Astrocyte of the cerebellum (primary cell): ENCODE data around the gene FBXL7.

Experiments
- DNase-seq: peaks from one replicate; pipeline ENCODE4 v3.0.0-alpha.2; 2011; ENCODE audit warnings: low read depth
- H3K4me3 ChIP-seq: 2 replicates; pipeline ENCODE4 v1.5.1; 2011; ENCODE audit warnings: mild to moderate bottlenecking, low read depth, low read length, moderate library complexity
- in situ Hi-C: cut with HindIII; loops from 2 replicates; pipeline ENCODE4 v1.10.0; 2017; ENCODE audit warnings: low sequenced_read_pairs
- TF ChIP-seq, protein P1 (sequence below): IDR thresholded peaks from 2 replicates; pipeline ENCODE4 v1.5.1; 2012; ENCODE audit warnings: low read length, low read depth, moderate library complexity, mild to moderate bottlenecking; ENCODE audit errors: missing control alignments

The FBXL7 gene

DNA sequence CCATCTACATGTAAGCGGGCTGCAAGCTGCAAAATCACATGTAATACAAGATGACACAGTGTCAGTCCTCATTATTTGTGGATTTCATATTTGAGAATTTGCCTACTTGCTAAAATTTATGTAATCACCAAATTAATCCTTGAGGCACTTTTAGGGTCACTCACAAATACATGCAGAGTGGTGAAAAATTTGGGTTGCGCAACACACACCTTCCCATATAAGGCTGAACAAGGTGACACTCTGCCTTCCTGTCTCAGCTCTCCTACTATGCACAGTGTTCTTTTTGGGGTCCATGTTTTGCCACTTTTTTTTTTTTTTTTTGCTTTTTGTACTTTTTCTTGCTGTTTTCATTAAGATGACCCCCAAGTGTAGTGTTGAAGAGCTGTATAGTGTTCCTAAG, 111.0 kb downstream of the FBXL7 start:
- no peak for DNase-seq
- in situ Hi-C loops: no loop called here
- TF ChIP-seq, protein P1, sequence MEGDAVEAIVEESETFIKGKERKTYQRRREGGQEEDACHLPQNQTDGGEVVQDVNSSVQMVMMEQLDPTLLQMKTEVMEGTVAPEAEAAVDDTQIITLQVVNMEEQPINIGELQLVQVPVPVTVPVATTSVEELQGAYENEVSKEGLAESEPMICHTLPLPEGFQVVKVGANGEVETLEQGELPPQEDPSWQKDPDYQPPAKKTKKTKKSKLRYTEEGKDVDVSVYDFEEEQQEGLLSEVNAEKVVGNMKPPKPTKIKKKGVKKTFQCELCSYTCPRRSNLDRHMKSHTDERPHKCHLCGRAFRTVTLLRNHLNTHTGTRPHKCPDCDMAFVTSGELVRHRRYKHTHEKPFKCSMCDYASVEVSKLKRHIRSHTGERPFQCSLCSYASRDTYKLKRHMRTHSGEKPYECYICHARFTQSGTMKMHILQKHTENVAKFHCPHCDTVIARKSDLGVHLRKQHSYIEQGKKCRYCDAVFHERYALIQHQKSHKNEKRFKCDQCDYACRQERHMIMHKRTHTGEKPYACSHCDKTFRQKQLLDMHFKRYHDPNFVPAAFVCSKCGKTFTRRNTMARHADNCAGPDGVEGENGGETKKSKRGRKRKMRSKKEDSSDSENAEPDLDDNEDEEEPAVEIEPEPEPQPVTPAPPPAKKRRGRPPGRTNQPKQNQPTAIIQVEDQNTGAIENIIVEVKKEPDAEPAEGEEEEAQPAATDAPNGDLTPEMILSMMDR: no peak
- H3K4me3 ChIP-seq: no peak overlapping the region

GRCh38 chr5:15612915-15613635, 113.1 kb downstream of the FBXL7 start:
- H3K4me3 ChIP-seq: no peak overlapping the region
- DNase-seq: no peak
- TF ChIP-seq, protein P1: no peak
- in situ Hi-C loops: no loop called here

DNA sequence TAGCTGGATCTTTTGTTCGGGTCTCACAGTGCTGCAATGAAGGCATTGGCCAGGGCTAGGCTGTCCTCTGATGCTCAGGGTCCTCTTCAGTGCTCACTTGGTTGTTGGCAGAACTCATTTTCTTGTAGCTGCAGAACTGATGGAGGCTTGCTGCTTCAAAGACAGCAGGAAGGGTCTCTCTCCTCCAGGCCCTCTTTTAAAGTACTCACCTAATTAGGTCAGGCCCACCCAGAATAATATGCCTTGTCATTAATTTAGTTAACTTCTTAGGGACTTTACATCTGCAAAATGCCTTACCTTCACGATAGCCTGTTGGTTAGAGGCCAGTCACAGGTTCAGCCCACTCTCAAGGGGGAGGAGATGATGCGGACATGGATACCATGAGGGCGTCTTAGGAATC, 114.7 kb downstream of the FBXL7 start:
- TF ChIP-seq, protein P1: no peak
- no peak for DNase-seq
- in situ Hi-C loops: no loop called here
- H3K4me3 ChIP-seq: no peak overlapping the region

DNA sequence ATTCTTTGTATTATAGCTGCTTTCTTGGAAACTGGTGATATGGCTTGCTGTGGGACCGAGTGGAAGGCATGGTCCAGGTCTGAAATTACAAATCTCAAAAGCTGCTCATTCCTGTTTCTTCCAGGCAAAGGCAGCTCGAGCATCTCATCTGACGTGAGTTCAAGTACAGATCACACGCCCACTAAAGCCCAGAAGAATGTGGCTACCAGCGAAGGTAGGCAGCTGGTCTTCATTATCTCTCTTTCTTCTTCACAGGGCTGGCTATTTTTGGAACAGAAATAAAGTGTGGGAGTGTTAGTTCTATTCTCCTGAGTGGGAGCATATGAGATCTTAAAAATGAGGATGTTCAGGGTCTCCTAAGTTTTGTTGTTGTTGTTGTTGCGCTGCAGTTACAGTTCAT, 115.9 kb downstream of the FBXL7 start:
- TF ChIP-seq, protein P1: no peak
- DNase-seq: no peak
- H3K4me3 ChIP-seq: no peak overlapping the region
- in situ Hi-C loops: no loop called here

DNA sequence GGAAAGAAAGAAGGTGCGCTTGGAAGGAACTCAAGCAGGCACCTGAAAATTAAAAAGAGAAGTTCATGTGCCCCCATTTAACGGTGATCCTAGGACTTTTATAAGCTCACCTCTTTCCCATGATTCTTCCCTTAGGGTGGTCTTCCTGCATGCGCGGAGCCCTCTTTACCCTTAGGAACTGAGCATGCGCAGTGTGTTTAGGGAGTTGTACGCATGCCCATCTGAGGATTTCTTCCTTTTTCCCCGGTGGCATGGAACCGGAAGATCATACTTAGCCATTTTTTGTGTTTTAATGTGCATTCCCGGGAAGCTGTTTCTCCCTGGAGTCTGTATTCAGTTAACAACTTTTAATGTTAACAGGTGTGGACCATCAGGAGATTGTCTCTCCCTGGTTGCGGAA, 119.0 kb downstream of the FBXL7 start:
- no peak for DNase-seq
- TF ChIP-seq, protein P1: no peak
- no peak overlapping the region for H3K4me3 ChIP-seq
- in situ Hi-C loops: no loop called here

DNA sequence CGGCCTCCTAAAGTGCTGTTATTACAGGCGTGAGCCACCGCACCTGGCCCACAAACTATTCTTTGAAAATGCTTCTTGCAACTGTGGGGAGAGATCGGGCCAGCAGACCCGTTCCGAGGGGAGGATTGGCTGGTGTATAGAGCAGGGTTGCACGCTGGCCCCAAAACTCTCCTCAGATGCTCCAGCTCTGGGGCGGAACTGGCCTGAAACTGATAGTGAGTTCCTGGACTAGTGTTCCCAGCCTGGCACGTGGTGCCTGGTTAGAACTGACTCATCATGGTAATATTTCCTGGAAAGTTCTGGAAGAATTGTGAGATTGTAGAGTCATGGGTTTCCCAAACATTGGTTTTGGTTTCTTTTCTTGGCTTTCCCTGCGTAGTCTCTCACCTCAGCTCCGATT, 120.5 kb downstream of the FBXL7 start:
- in situ Hi-C loops: no loop called here
- H3K4me3 ChIP-seq: no peak overlapping the region
- peak; percentile 49 for DNase-seq
- TF ChIP-seq, protein P1: no peak
